ENCODE data around the gene PURB. TPM values are rescaled to one million over a fixed set of nuclear protein-coding genes. Genes with fewer than 3 reads are reported as not detected.

The PURB gene
- total and polyA plus RNA-seq, 7 donors: 8.8 to 27.2 (median 20.6) TPM

DNA sequence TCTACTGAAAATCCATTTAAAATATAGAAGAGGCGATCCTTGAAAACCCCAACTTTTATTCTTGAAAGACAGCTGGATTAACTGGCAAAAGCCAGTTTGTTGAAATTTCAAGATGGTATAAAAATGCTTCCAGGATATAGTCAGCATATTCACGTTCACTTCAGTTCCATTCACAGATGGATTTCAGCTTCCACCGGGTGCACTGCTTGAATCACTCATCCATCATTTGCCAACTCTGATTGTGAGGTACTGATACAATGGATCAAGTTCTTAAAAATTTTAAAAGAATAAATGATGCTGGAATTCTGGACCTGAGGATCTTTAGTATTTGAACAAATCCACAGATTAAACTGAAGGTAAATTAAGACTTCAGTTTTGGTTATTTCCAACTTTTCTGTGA, 2.4 kb downstream of the PURB start:
- peaks cover 2 to 15% of the 10 kb centered on the region in 2 donors for H3K36me3 ChIP-seq (ENCODE audit: insufficient read depth in 1 of 2, low read depth in 1 of 2)
- intact Hi-C loops (cut with DNase I): loop anchor here in 1 of 2 donors (10.0 kb wide), 1 partner anchor 252 kb away; no protein-coding TSS in a partner anchor
- no peak for TF ChIP-seq CTCF (IDR thresholded peaks at IDR 0.05)
- peak overlapping the region; percentile 97 for H3K4me3 ChIP-seq
- peaks cover 69% of the 10 kb centered on the region for H3K4me1 ChIP-seq
- DNase-seq (no peak), ATAC-seq (no peak)
- WGBS, 3 donors: 34 to 42% (median 34%) methylated on average over 3 of the region's 3 CpGs
- no peaks in the 10 kb centered on the region for H3K9me3 ChIP-seq
- H3K27ac ChIP-seq: peak overlapping the region; percentile 99
- no peaks in the 10 kb centered on the region for H3K27me3 ChIP-seq (ENCODE audit: insufficient read depth in 3 of 3, low read length in 2 of 3)

DNA sequence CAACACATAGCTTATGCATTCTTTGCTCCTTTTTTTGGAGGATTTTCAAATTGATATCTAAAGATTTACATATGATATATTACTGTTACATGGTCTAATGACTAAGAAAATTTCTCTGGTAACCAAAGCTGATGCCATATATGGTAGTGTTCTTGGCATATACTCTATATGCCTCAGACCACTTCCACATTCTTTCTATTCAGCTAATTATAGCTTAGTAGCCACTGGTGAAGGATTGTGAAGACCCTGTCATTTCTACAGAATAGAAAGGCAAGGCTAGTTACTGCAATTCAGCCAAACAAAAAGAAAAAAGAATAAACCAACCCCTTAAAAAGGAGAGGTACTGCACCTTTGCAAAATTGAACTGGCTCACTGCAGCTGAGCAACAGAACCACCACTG, 3.7 kb downstream of the PURB start:
- TF ChIP-seq CTCF (IDR thresholded peaks at IDR 0.05): no peak
- H3K4me1 ChIP-seq: peaks cover 63% of the 10 kb centered on the region
- no peaks in the 10 kb centered on the region for H3K9me3 ChIP-seq
- DNase-seq: no peak
- no peak for ATAC-seq
- peak overlapping the region; percentile 99 for H3K27ac ChIP-seq
- H3K4me3 ChIP-seq: peak overlapping the region; percentile 97
- intact Hi-C loops (cut with DNase I): loop anchor here in 1 of 2 donors (10.0 kb wide), 1 partner anchor 253 kb away; no protein-coding TSS in a partner anchor
- H3K36me3 ChIP-seq (ENCODE audit: insufficient read depth in 1 of 2, low read depth in 1 of 2): peaks cover 2 to 15% of the 10 kb centered on the region in 2 donors
- no peaks in the 10 kb centered on the region for H3K27me3 ChIP-seq (ENCODE audit: insufficient read depth in 3 of 3, low read length in 2 of 3)

DNA sequence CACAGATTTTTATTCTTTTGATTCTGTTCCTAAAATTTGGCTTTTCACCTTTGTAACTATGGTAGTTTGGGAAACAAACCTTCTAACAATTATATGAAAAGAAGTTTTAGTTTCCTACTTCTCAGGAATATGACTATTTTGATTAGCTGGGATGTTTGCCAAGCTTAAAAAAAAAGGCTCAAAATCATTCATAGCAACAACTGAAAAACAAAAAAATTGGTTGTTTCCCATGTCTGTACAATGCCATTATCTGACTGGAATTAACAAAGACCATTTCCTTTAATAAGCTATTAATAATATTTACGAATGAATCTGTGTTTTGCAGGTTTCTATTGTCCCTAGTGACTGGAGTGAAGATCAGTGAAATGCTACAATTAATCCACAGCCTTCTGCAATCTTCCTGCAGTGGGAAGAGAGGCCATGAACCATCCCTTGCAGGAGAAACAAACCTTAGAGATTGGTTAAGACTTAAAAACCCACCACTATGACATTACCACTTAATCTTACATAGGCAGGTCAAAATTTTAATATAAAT, 4.2 kb downstream of the PURB start:
- WGBS, 3 donors: 8 to 15% (median 14%) methylated on average over 1 of the region's 1 CpG
- DNase-seq: no peak
- peak overlapping the region; percentile 99 for H3K27ac ChIP-seq
- no peaks in the 10 kb centered on the region for H3K27me3 ChIP-seq (ENCODE audit: insufficient read depth in 3 of 3, low read length in 2 of 3)
- no peaks in the 10 kb centered on the region for H3K9me3 ChIP-seq
- ATAC-seq: no peak
- peak overlapping the region; percentile 97 for H3K4me3 ChIP-seq
- peaks cover 2 to 15% of the 10 kb centered on the region in 2 donors for H3K36me3 ChIP-seq (ENCODE audit: insufficient read depth in 1 of 2, low read depth in 1 of 2)
- intact Hi-C loops (cut with DNase I): loop anchor here in 1 of 2 donors (10.0 kb wide), 1 partner anchor 254 kb away; no protein-coding TSS in a partner anchor
- peaks cover 61% of the 10 kb centered on the region for H3K4me1 ChIP-seq
- no peak for TF ChIP-seq CTCF (IDR thresholded peaks at IDR 0.05)

DNA sequence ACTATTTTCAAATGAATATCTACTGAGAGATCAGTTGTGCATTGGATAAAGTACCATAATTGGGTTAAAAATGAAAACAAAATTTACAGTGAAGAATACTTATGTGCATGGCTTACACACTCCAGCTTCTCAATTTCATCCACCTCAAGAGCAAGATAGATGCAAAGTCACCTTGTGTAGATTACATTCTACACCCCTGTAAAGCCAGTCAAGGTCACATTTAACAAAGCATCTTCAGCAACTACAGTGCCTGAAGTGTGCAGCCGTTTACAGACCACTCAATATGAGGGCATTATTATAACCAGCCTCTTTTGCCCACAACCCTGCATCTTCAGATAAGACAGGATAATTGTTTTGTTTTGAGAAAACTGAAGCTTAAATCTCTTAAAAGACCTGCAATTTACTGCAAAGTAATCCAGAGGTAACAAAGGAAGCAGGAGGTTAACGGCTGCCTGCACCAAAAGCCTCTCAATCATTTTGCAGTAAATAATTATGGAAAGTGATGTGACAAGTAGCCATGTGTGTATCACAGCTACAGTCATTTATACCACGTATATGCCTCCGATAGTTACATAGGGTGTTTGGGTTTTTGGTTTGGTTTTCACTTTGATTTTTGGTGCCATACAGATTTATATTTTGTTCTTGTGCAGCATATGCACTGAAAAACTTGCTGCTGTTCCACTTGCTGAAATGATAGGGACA, 4.9 kb downstream of the PURB start:
- intact Hi-C loops (cut with DNase I): loop anchor here in 1 of 2 donors (10.0 kb wide), 1 partner anchor 254 kb away; no protein-coding TSS in a partner anchor
- no peak for ATAC-seq
- H3K4me3 ChIP-seq: peak overlapping the region; percentile 97
- H3K36me3 ChIP-seq (ENCODE audit: insufficient read depth in 1 of 2, low read depth in 1 of 2): peaks cover 2 to 15% of the 10 kb centered on the region in 2 donors
- H3K27me3 ChIP-seq (ENCODE audit: insufficient read depth in 3 of 3, low read length in 2 of 3): no peaks in the 10 kb centered on the region
- 17 to 32% (median 19%) methylated on average over 4 of the region's 4 CpGs for WGBS, 3 donors
- peaks cover 61% of the 10 kb centered on the region for H3K4me1 ChIP-seq
- peak overlapping the region; percentile 99 for H3K27ac ChIP-seq
- DNase-seq: no peak
- TF ChIP-seq CTCF (IDR thresholded peaks at IDR 0.05): no peak
- H3K9me3 ChIP-seq: no peaks in the 10 kb centered on the region
